ENCODE data around the gene HSPG2.

HSPG2 gene

DNA sequence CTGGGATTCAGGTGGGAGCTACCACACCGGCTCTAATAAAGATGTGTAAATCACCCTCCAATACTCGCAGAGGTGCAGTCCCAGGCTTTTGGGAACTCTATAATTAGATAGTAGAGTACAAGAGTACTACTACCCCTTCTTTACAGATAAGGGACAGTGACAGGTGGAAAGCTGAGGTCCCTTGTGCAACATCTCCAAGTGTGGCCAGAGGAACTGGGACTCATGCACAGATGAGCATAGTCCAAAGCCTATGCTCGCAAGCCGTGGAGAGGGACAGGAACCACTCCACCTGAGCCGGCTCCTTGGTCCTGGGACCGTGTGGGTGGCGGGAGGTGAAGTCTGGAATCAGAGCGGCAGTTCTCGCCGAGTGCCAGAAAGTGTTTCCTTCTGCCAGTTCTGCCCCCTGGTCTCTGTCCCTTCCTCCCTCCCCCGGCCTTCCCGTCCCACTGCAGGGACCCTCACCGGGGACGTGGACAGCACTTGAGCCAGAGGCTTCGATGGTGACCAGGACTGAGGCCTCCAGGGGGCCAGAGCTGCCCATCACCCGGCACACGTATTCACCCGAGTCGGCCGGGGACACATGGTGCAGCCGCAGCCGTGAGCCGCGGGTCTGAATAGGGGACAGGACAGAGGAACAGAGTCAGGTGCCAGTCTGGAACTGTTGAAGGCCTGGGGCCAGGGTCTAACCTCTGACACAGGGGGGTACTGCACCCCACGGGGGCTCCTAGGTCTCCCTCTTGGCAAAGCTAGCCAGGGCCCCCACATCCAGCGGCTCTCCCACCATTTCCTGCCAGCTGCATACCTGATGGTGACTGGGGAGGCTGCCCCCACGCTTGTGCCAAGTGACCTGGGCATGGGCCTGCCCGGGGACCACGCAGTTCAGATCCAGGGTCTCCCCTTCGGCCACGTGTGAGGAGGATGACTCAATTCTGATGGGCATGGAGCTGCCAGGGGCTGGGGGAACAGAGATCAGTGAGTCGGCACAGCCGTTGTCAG lies 91.2 kb downstream of the HSPG2 start:
- WGBS (ENCODE audit: extremely low coverage, insufficient coverage, insufficient read length) = no CpG with 5 or more reads among the region's 33 CpGs
- no peak overlapping the region for H2BK5ac ChIP-seq (ENCODE audit: low read depth, low read length, poor library complexity)

DNA sequence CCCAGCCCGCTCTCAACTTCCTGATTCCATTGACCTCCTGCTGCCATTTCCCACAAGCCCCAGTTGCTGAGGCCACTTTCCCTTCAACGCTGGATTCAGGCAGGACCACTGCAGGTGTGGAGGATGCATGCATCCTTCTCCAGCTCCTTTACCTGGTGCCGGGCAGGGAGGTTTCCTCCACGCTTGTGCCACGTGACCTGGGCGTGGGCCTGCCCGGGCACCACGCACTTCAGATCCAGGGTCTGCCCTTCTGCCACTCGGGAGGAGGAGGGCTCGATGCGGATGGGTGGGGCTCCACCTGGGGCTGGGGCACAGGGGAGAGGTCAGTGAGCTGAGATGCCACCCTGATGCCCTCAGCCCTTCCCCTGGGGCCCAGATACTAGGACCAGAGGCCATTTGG lies 93.1 kb downstream of the HSPG2 start:
- no peak overlapping the region for H3K18ac ChIP-seq (ENCODE audit: low read length)
- H3K4ac ChIP-seq (ENCODE audit: low read depth, low read length) = no peak overlapping the region
- no peaks in the 10 kb centered on the region for H3K27me3 ChIP-seq (ENCODE audit: insufficient read depth, low read length)
- peaks cover 87 to 89% of the 10 kb centered on the region in 2 experiments for H3K36me3 ChIP-seq (ENCODE audit: control insufficient read depth in 1 of 2, insufficient read depth in 2 of 2, low read length in 2 of 2)
- H2BK12ac ChIP-seq (ENCODE audit: low read length) = no peak overlapping the region
- no peaks in the 10 kb centered on the region for H3K79me1 ChIP-seq (ENCODE audit: low read length)
- WGBS (ENCODE audit: extremely low coverage, insufficient coverage, insufficient read length) = no CpG with 5 or more reads among the region's 11 CpGs
- no peak overlapping the region for H3K27ac ChIP-seq (ENCODE audit: low read depth, low read length)
- no peak overlapping the region for H2BK5ac ChIP-seq (ENCODE audit: low read depth, low read length, poor library complexity)
- peaks cover 4% of the 10 kb centered on the region for H3K9me3 ChIP-seq (ENCODE audit: insufficient read depth, low read depth, low read length)
- no peaks in the 10 kb centered on the region for H3K4me1 ChIP-seq (ENCODE audit: control insufficient read depth in 1 of 2, insufficient read depth in 2 of 2, low read length in 2 of 2)
- H3K9ac ChIP-seq (ENCODE audit: low read length) = no peak overlapping the region
- H3K4me3 ChIP-seq (ENCODE audit: low read depth, low read length) = no peak overlapping the region
- H3K14ac ChIP-seq (ENCODE audit: low read length) = no peak overlapping the region
- DNase-seq = no peak
- no peaks in the 10 kb centered on the region for H3K79me2 ChIP-seq (ENCODE audit: control insufficient read depth, insufficient read depth, low read length, poor library complexity)
- no peak overlapping the region for H4K8ac ChIP-seq (ENCODE audit: low read depth, low read length)
- no peak overlapping the region for H2AK5ac ChIP-seq (ENCODE audit: low read length)
- H4K91ac ChIP-seq (ENCODE audit: low read depth, low read length) = no peak overlapping the region
- no peak overlapping the region for H4K12ac ChIP-seq (ENCODE audit: low read depth, low read length)
- H3K23ac ChIP-seq (ENCODE audit: low read length) = no peak overlapping the region
- no peak overlapping the region for H2BK120ac ChIP-seq (ENCODE audit: insufficient read depth, low read length, poor library complexity)
- no peak overlapping the region for H3K4me2 ChIP-seq (ENCODE audit: low read length)
- H2AFZ ChIP-seq (ENCODE audit: insufficient read depth, low read length, poor library complexity) = no peak overlapping the region

More for the DNA sequence above, 91.2 kb downstream of the HSPG2 start:
- H3K9ac ChIP-seq (ENCODE audit: low read length) = no peak overlapping the region
- H2BK120ac ChIP-seq (ENCODE audit: insufficient read depth, low read length, poor library complexity) = no peak overlapping the region
- no peak overlapping the region for H4K12ac ChIP-seq (ENCODE audit: low read depth, low read length)
- no peak overlapping the region for H3K14ac ChIP-seq (ENCODE audit: low read length)
- no peaks in the 10 kb centered on the region for H3K79me1 ChIP-seq (ENCODE audit: low read length)
- H3K27ac ChIP-seq (ENCODE audit: low read depth, low read length) = no peak overlapping the region
- H3K4me3 ChIP-seq (ENCODE audit: low read depth, low read length) = no peak overlapping the region
- H2BK12ac ChIP-seq (ENCODE audit: low read length) = no peak overlapping the region
- H2AFZ ChIP-seq (ENCODE audit: insufficient read depth, low read length, poor library complexity) = no peak overlapping the region
- no peak overlapping the region for H2AK5ac ChIP-seq (ENCODE audit: low read length)
- H3K18ac ChIP-seq (ENCODE audit: low read length) = no peak overlapping the region
- H3K9me3 ChIP-seq (ENCODE audit: insufficient read depth, low read depth, low read length) = peaks cover 2% of the 10 kb centered on the region
- no peaks in the 10 kb centered on the region for H3K79me2 ChIP-seq (ENCODE audit: control insufficient read depth, insufficient read depth, low read length, poor library complexity)
- peaks cover 84 to 88% of the 10 kb centered on the region in 2 experiments for H3K36me3 ChIP-seq (ENCODE audit: control insufficient read depth in 1 of 2, insufficient read depth in 2 of 2, low read length in 2 of 2)
- H3K4ac ChIP-seq (ENCODE audit: low read depth, low read length) = no peak overlapping the region
- no peak overlapping the region for H3K4me2 ChIP-seq (ENCODE audit: low read length)
- DNase-seq = no peak
- H3K27me3 ChIP-seq (ENCODE audit: insufficient read depth, low read length) = no peaks in the 10 kb centered on the region
- no peak overlapping the region for H4K91ac ChIP-seq (ENCODE audit: low read depth, low read length)
- H3K23ac ChIP-seq (ENCODE audit: low read length) = no peak overlapping the region
- H3K4me1 ChIP-seq (ENCODE audit: control insufficient read depth in 1 of 2, insufficient read depth in 2 of 2, low read length in 2 of 2) = no peaks in the 10 kb centered on the region
- no peak overlapping the region for H4K8ac ChIP-seq (ENCODE audit: low read depth, low read length)

GRCh38 chr1:21843208-21843607 lies 93.9 kb downstream of the HSPG2 start:
- Histone ChIP-seq H3K14ac (ENCODE audit: low read length) (no peak overlapping the region), H3K36me3 (ENCODE audit: control insufficient read depth in 1 of 2, insufficient read depth in 2 of 2, low read length in 2 of 2) (peaks cover 87 to 89% of the 10 kb centered on the region in 2 experiments), H3K4ac (ENCODE audit: low read depth, low read length) (no peak overlapping the region), H2BK12ac (ENCODE audit: low read length) (no peak overlapping the region), H4K12ac (ENCODE audit: low read depth, low read length) (no peak overlapping the region), H3K18ac (ENCODE audit: low read length) (no peak overlapping the region), H2BK120ac (ENCODE audit: insufficient read depth, low read length, poor library complexity) (no peak overlapping the region), H3K4me2 (ENCODE audit: low read length) (no peak overlapping the region), H2AFZ (ENCODE audit: insufficient read depth, low read length, poor library complexity) (no peak overlapping the region), H3K27ac (ENCODE audit: low read depth, low read length) (no peak overlapping the region), H3K79me2 (ENCODE audit: control insufficient read depth, insufficient read depth, low read length, poor library complexity) (no peaks in the 10 kb centered on the region), H4K8ac (ENCODE audit: low read depth, low read length) (no peak overlapping the region), H3K9me3 (ENCODE audit: insufficient read depth, low read depth, low read length) (peaks cover 4% of the 10 kb centered on the region), H3K79me1 (ENCODE audit: low read length) (no peaks in the 10 kb centered on the region), H3K23ac (ENCODE audit: low read length) (no peak overlapping the region), H2AK5ac (ENCODE audit: low read length) (no peak overlapping the region), H2BK5ac (ENCODE audit: low read depth, low read length, poor library complexity) (no peak overlapping the region), H3K4me3 (ENCODE audit: low read depth, low read length) (no peak overlapping the region), H4K91ac (ENCODE audit: low read depth, low read length) (no peak overlapping the region), H3K4me1 (ENCODE audit: control insufficient read depth in 1 of 2, insufficient read depth in 2 of 2, low read length in 2 of 2) (no peaks in the 10 kb centered on the region), H3K27me3 (ENCODE audit: insufficient read depth, low read length) (no peaks in the 10 kb centered on the region), H3K9ac (ENCODE audit: low read length) (no peak overlapping the region)
- no peak for DNase-seq
- no CpG with 5 or more reads among the region's 13 CpGs for WGBS (ENCODE audit: extremely low coverage, insufficient coverage, insufficient read length)

- H2BK5ac ChIP-seq (ENCODE audit: low read depth, low read length, poor library complexity) = no peak overlapping the region
- no peak for DNase-seq
- H4K8ac ChIP-seq (ENCODE audit: low read depth, low read length) = no peak overlapping the region
- no peaks in the 10 kb centered on the region for H3K79me1 ChIP-seq (ENCODE audit: low read length)
- no peak overlapping the region for H3K9ac ChIP-seq (ENCODE audit: low read length)
- H3K4ac ChIP-seq (ENCODE audit: low read depth, low read length) = no peak overlapping the region
- H3K27ac ChIP-seq (ENCODE audit: low read depth, low read length) = no peak overlapping the region
- no peaks in the 10 kb centered on the region for H3K4me1 ChIP-seq (ENCODE audit: control insufficient read depth in 1 of 2, insufficient read depth in 2 of 2, low read length in 2 of 2)
- no peak overlapping the region for H4K91ac ChIP-seq (ENCODE audit: low read depth, low read length)
- H3K23ac ChIP-seq (ENCODE audit: low read length) = no peak overlapping the region
- no peak overlapping the region for H4K12ac ChIP-seq (ENCODE audit: low read depth, low read length)
- H3K4me2 ChIP-seq (ENCODE audit: low read length) = no peak overlapping the region
- no peak overlapping the region for H2AK5ac ChIP-seq (ENCODE audit: low read length)
- no peak overlapping the region for H2BK120ac ChIP-seq (ENCODE audit: insufficient read depth, low read length, poor library complexity)
- H3K4me3 ChIP-seq (ENCODE audit: low read depth, low read length) = no peak overlapping the region
- no peak overlapping the region for H2BK12ac ChIP-seq (ENCODE audit: low read length)
- WGBS (ENCODE audit: extremely low coverage, insufficient coverage, insufficient read length) = no CpG with 5 or more reads among the region's 15 CpGs
- peaks cover 86 to 88% of the 10 kb centered on the region in 2 experiments for H3K36me3 ChIP-seq (ENCODE audit: control insufficient read depth in 1 of 2, insufficient read depth in 2 of 2, low read length in 2 of 2)
- no peaks in the 10 kb centered on the region for H3K27me3 ChIP-seq (ENCODE audit: insufficient read depth, low read length)
- H3K79me2 ChIP-seq (ENCODE audit: control insufficient read depth, insufficient read depth, low read length, poor library complexity) = no peaks in the 10 kb centered on the region
- no peak overlapping the region for H3K14ac ChIP-seq (ENCODE audit: low read length)
- peaks cover 4% of the 10 kb centered on the region for H3K9me3 ChIP-seq (ENCODE audit: insufficient read depth, low read depth, low read length)
- no peak overlapping the region for H2AFZ ChIP-seq (ENCODE audit: insufficient read depth, low read length, poor library complexity)
- no peak overlapping the region for H3K18ac ChIP-seq (ENCODE audit: low read length)
Observed at GRCh38 chr1:21842606-21843162, 94.4 kb downstream of the HSPG2 start.

All from trophoblast cell (in vitro differentiated cells and primary cell).